Right atrium auricular region (tissue), 2 donors: ENCODE results near the gene DLG2. TPM values are rescaled to one million over a fixed set of nuclear protein-coding genes. Genes with fewer than 3 reads are reported as not detected.
"Not testable (repeated sequence)": the region's sequence is repeated elsewhere in the genome, so short reads cannot be mapped to it uniquely, and the experiment has no call there.

Experiments used
- DNase-seq: peaks from one replicate; pipeline ENCODE4 v3.0.0-alpha.2; 2019; ENCODE audit warnings: low spot score
- H3K27ac ChIP-seq, 2 donors: fragments of 200-600 bp; sonication (generic); 1 replicate in 1 of 2; 2 replicates in 1 of 2; pipeline ENCODE4 v1.5.1; 2016 to 2019
- H3K27me3 ChIP-seq, 2 donors: fragments of 200-600 bp; sonication (generic); one replicate each; pipeline versions ENCODE4 v1.5.1 to v1.6.0; 2017 to 2019
- H3K36me3 ChIP-seq: fragments of 200-600 bp; sonication (generic); one replicate; pipeline ENCODE4 v1.5.1; 2016
- H3K4me1 ChIP-seq, 2 donors: fragments of 200-600 bp; sonication (generic); one replicate each; pipeline versions ENCODE4 v1.5.1 to v1.6.0; 2017 to 2019
- H3K4me3 ChIP-seq, 2 donors: fragments of 200-600 bp; sonication (generic); 1 replicate in 1 of 2; 2 replicates in 1 of 2; pipeline ENCODE4 v1.5.1; 2017 to 2019; ENCODE audit warnings: mild to moderate bottlenecking in 1 of 2, moderate library complexity in 1 of 2
- H3K9me3 ChIP-seq, 2 donors: fragments of 200-600 bp; sonication (generic); one replicate each; pipeline ENCODE4 v1.5.1; 2019
- CTCF ChIP-seq, 2 donors: fragments of 200-600 bp; sonication (generic); IDR thresholded peaks; one replicate each; pipeline ENCODE4 v1.5.1; 2019; ENCODE audit warnings: antibody characterized with exemption in 2 of 2
- total RNA-seq, 2 donors: library from RNA; depleted of rRNA; stranded (reverse); fragments of >200 nt; gene quantifications; one replicate each; pipeline ENCODE4 v1.1.0, GENCODE V29; 2016

DLG2 gene
- total RNA-seq, 2 donors from 2014 or later = 6.6 to 6.7 TPM

DNA sequence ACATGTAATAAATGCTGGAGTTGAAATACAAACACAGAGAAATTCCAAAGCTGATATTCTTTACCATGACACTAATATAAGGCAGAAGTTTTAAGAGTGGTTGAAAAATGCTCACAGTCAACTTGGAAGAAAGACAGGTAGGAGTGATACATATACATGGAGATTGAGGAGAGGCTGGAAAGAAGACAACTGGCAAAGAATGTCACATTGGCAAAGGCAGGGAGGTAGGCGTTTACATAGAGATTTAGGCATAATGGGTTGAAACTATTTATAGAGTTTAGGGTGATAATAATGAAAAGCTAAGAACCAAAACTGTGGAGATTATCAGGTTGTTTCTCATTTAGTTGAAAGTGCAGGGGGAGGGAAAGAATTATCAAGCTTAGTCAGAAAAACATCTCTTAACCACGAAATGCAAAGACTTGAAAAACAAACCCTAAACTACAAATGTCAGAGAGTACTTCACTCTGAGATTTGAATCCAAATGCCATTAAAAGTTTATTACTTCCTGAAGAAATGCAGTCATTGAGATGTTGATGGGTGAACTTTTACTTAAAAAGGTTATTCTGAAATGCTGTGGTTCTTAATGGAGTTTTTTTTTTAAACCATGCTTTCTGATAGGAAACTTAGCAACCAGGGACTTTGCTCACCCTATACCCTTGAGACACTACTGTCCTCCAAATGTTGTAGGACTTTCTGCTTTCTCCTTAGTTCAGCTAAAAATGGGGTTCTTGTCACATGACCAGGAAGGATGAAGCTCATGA is 2202.6 kb downstream of the DLG2 start:
- Histone ChIP-seq H3K36me3 (no peaks in the 10 kb centered on the region), H3K27ac (no peak overlapping the region), H3K27me3 (no peaks in the 10 kb centered on the region), H3K4me1 (no peaks in the 10 kb centered on the region), H3K4me3 (no peak overlapping the region), H3K9me3 (no peaks in the 10 kb centered on the region)
- no peak for DNase-seq
- no peak for TF ChIP-seq CTCF (IDR thresholded peaks at IDR 0.05)

- not testable (repeated sequence) for DNase-seq, H3K4me1 ChIP-seq, H3K27ac ChIP-seq, H3K27me3 ChIP-seq, H3K9me3 ChIP-seq, H3K36me3 ChIP-seq, H3K4me3 ChIP-seq
These were observed 2204.5 kb downstream of the DLG2 start for GRCh38 chr11:83422641-83423040.

- Histone ChIP-seq H3K36me3 (no peaks in the 10 kb centered on the region), H3K27ac (no peak overlapping the region), H3K27me3 (no peaks in the 10 kb centered on the region), H3K4me3 (no peak overlapping the region), H3K4me1 (no peaks in the 10 kb centered on the region), H3K9me3 (no peaks in the 10 kb centered on the region)
- no peak for DNase-seq
- TF ChIP-seq CTCF (IDR thresholded peaks at IDR 0.05) = no peak
These were observed 2216.3 kb downstream of the DLG2 start for GRCh38 chr11:83410605-83411565.

DNA sequence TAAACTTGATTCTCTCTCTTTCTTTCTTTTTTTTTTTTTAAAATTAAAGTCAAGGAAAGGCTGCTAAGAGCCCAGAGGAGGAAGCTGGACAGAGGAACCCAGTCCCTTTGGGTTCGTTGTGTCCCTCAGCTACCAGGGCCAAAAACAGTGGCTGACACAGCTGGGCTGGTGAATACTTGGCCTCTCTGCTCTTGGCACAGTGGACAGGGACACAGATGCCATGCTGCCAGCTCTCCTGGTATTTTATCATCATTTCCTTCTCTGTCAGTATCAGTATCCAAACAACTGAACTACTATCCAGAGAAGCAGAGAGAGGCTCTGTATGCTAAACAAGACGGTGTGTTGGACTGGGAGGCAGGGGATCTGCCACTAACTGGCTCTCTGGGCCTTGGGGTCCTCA is 2217.3 kb downstream of the DLG2 start:
- no peak overlapping the region for H3K27ac ChIP-seq
- H3K36me3 ChIP-seq = no peaks in the 10 kb centered on the region
- no peaks in the 10 kb centered on the region for H3K9me3 ChIP-seq
- no peak overlapping the region for H3K4me3 ChIP-seq
- no peaks in the 10 kb centered on the region for H3K4me1 ChIP-seq
- TF ChIP-seq CTCF (IDR thresholded peaks at IDR 0.05) = no peak
- DNase-seq = no peak
- H3K27me3 ChIP-seq = no peaks in the 10 kb centered on the region

DNA sequence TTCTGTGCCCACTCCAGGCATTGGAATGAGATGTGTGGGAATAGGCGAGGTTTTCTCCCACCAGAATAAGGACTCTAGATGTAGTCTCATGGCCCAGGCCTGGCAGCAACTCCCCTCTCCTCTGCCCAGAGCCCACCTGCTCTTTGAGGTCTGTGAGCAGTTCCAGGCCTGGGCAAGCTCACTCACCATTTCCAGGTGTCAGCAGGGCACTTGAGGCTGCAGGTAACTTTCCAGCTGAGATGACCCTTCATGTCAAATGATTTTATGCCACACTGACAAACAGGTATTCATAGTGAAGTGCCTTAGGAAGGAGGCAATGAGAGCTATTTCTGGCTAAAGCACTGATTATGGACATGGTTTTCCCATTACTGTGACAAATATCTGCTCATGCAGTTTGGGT is 2217.7 kb downstream of the DLG2 start:
- H3K27ac ChIP-seq = no peak overlapping the region
- H3K4me1 ChIP-seq = no peaks in the 10 kb centered on the region
- H3K9me3 ChIP-seq = no peaks in the 10 kb centered on the region
- no peak for DNase-seq
- no peaks in the 10 kb centered on the region for H3K27me3 ChIP-seq
- no peak overlapping the region for H3K4me3 ChIP-seq
- H3K36me3 ChIP-seq = no peaks in the 10 kb centered on the region
- no peak for TF ChIP-seq CTCF (IDR thresholded peaks at IDR 0.05)

DNA sequence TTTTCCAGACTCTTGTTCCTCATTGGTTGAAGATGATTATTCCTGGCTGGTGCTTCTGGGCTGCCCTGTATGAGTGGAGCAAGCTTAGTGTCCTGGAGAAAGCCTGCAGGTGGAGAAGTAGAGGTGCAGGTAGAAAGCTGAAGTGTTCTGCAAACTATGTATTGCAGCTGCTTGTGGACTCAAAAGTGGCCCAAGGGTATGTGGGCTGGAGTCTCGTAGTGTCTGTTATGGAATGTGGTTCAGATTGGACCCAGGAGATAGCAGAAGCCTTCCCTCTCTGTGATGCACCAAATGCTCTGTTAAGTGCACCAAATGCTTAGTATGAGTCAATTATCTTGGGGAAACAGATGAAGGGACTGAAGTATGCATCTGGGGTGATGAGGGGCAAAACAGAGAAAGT is 2218.2 kb downstream of the DLG2 start:
- Histone ChIP-seq H3K27me3 (no peaks in the 10 kb centered on the region), H3K9me3 (no peaks in the 10 kb centered on the region), H3K36me3 (no peaks in the 10 kb centered on the region), H3K4me1 (no peaks in the 10 kb centered on the region), H3K27ac (no peak overlapping the region), H3K4me3 (no peak overlapping the region)
- TF ChIP-seq CTCF (IDR thresholded peaks at IDR 0.05) = no peak
- no peak for DNase-seq
